Left kidney (tissue), 2 donors: ENCODE measurements around the gene PHLDA2. TPM values are rescaled to one million over a fixed set of nuclear protein-coding genes. Genes with fewer than 3 reads are reported as not detected.
A peak's percentile ranks its signal among the peaks of the same experiment; 100 is the strongest.

Experiments used
- DNase-seq: peaks from one replicate; pipeline ENCODE4 v3.0.0-alpha.2; 2013
- polyA plus RNA-seq: library from polyadenylated mRNA; unstranded; fragments of 120-200 nt; gene quantifications from one replicate; pipeline ENCODE4 v1.2.1, GENCODE V29; 2013; ENCODE audit not compliant: insufficient read length

PHLDA2 gene
- polyA plus RNA-seq, 1 donor: not detected

DNA sequence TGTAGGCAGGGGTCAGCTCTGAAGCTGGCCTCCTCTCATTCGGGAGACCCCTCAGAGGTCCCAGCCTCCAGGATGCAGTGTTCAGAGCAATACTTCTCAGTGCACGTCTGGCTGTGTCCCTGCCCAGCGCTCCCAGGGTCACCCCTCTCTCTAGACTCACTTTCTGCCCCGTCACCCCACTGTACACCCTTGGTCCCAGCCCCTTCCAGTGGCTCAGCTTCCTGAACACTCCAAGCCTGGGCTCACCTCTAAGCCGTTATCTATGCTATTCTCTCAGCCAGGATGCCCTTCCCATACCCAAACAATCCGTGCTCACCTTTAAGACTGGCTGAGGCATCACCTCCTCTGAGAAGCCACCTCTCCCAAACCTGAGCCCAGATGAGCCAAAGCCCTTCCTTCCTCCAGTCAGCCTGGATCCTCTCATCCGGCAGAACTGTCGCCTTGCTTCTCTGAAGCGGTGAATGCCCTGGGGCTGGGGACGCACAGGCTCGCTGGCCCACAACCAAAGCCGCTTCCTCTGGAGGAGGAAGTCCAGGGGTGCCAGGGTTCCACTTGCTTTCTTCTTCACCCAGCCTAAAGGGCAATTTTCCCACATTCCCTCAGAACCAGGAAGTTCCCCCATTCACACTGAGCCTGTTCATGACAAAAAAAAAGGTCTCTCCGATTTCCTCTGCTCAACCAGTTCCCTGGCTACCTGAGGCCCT is 30.0 kb downstream of the PHLDA2 start:
- no peak for DNase-seq

DNA sequence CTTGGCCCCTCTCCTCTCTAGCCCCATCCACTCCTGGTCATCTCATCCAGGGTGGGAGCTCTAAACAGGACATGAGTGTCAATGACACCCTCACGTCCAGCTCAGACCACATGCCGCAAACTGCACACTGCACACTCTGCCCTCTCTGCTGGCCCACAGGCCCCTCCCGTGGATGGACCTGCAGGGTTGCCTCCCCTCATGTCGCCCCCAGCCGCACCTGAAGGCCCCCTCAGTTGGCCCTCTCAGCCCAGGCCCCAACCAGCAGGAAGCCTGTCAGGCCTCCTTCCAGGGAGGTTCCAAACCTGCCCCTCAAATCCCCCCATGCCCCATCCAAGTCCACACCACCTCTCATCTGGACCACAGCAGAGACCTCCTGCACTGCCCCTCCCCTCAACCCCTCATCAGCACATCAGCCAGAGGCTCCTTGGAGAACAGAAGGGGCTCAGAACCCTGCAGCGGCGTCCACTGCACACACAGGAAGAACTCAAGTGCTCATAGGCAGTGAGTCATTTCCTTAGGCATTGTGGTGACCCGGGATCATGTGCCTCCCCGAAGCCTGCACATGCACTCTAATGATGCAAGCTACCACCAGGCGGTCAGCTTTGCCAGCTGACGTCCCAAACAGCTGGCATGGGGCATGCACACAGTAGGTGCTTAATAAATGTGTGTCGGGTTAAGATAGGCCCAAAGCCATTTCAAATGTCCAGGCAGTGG is 30.7 kb downstream of the PHLDA2 start:
- DNase-seq: no peak

DNA sequence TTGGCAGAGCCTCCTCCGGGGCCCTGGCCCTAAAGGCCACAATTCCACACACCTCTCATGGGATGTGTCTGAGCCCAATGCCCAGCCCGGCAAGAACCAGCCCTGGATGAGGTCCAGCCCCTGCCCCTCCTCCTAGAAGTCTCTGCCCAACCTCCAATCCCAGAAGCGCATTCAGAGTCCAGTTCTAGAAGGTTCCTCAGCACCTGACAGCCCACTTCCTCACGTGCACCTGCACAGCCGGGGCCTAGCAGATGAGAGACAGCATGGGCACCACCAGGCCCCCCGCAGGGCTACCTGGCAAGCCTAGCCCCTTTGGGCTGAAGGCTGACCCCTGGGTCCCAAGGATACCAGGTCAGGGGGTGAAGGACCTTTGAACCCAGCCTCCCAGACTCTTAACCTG is 32.2 kb downstream of the PHLDA2 start:
- DNase-seq: no peak

DNA sequence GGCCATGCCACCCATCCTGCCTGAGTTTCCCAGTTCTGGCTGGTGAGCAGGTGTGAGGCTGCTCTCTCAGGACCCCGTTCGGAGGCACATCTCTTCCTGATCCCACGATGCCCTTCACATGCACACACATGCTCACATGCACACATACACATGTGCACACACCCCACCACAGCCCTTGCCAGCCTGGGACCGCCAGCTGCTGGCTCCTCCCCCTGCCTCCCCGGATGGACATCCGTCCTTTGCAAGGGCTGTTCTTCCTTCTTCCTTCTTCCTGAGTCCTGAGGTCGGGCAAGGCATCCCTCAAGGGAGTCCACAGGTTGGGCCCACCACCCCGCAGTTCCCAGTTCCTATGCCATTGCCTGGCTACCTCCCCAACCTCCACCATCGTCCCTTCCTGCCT is 33.2 kb downstream of the PHLDA2 start:
- DNase-seq: no peak

DNA sequence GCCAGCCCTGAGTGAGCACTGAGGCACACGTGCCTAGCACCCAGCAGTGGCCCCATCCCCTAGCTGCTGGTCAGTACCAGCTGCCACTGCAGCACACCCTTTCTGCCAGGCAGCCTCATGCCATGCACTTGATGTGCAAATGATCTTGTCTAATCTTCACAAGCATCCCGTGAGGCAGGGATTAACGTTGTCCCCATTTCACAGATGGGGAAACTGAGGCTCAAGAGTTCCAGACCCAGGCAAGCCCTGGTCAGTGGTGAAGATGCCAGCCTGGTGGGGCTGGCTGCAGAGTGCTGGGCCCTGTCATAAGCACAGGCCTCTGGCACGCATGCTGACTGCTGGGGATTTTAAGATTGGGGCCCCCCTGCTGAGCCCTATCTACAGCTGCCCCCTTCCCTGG is 35.3 kb downstream of the PHLDA2 start:
- DNase-seq: no peak

DNA sequence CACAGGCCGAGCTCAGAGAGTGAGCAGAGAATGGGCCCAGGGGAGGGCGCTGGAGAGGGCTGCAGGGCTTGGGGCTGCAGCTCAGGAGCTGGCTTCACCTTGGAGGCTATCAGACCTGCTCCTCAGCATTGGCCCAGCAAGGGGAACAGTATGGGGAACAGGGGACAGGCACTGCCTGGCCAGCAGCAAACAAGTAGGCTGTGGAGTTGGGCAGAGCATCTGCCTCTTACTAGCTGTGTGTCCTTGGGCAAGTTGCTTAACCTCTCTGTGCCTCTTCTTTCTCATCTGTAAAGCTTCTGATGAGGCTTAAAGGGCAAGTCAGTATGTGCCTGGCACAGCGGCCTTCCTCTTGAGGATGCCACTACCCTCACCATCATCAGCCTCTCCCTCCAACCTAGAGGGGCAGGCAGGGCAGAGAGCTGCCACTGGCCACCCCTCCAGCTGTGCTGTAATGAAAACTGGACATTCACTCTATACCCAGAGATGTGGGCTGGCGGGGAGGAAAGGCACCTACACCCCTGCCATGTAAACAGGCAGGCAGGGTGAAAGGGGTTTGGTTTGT is 36.2 kb downstream of the PHLDA2 start:
- DNase-seq: no peak

DNA sequence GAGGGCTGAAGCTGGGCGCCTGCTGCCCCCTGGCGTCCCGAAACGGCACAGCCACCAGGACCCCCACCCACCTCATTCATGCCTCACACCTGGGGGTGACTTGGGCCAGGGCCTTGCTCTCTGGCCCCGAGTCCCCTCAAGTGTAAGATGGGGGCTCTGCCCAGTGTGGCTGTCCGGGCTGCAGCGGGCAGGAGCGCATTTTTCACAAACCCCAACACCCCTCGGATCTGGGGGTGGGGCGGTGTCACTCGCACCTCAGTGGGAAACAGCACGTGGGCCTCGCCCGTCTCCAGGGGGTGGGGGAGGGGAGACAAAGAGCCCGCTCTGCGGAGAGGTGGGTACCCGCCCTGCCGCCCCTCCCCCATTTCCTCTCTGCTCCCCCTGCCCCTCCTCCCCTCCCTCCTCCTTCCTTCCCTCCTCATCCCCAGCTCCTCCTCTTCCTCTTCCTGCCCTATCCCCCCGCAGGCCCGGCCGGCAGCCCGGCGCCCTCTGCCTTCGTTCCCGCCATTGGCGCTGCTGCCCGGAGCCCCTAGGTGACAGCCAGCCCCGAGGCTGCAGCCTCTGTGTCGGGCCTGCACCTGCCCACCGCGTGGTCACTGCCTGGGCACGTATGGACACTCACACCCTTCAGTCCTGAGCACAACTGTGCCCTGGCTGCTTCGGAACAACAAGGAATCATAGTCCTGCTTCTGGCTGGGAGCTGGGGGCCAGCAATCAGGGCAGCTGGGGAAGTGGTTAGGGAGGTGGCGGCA is 36.8 kb downstream of the PHLDA2 start:
- no peak for DNase-seq

DNA sequence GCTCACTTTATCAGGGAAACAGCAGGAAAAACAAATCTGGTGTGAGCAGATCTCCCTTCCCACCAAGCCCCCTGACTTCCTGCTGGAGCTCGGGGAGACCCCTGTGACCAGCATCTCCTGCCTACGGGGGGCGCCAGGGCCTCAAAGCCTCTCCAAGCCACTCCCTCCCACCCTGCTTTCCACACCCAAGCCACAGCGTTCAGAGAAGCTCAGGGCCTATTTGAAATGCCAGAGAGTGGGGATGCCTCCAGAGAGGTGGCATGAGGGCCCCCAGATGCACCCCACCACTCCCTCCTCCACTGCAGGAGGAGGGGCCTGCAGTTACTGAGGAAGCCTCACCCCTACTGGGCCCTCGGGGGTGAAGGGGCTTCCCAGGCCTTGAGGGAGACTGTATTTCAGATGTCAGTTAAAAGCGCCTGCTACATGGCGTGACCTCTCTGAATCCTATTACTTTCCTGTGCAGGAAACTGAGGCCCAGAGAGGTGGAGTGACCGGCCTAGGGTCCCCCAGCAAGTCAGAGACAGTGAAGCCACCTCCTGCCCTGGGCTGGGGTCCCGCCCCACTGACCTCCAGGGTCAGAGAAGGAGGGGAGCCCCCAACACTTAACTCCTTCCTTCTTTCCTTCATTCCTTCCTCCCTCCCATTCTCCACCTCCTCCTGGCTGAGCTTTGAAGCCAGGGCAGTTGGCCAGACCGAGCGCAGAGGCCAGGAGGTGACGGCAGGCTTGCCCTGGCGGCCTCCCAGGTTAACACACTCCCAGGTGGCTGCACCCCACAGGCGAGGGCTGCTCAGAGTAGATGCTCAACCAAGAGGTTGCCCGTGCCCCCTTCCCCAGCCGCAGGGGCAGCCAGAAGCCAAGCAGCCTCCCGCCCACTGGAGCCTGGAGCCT is 37.6 kb downstream of the PHLDA2 start:
- DNase-seq: no peak

DNA sequence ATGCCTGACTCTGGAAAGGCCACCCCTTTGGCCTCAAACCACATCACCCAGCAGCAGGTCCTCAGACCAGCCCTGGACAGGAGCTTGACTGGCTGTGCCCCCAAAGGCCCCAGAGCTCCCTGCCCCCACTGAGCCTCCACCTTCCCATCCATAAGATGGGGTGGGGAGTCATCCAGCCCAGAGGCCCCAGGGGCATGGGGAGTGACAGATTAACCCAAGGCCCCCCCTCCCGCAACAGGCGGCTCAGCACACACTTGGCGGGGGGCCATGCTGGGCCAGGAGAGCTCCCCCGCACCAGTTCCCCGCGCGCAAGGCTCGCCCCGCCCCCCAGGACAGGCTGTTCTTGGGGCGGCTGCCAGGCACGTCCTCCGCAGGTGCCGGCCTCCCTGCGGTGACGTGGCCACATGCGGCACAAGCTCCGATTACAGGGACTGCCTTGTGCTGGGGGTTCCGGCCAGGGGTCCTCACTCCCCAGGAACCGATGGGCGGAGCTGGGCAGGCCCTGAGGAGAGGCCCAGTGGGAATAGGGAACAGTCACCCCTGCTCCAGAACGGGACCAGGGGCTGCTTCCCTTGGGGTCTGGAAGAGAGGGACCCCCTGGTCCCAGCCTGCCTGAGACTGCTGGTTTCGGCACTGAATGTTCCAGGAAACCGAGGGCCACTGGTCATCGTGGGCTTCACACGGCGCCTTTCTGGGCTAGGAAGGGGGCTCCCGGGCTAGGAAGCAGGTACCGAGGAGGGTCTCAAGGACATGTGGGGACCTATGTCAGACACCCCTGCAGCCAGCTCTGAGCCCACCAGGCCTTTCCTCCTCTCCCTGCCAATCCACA is 38.5 kb downstream of the PHLDA2 start:
- peak; percentile 73 for DNase-seq

DNA sequence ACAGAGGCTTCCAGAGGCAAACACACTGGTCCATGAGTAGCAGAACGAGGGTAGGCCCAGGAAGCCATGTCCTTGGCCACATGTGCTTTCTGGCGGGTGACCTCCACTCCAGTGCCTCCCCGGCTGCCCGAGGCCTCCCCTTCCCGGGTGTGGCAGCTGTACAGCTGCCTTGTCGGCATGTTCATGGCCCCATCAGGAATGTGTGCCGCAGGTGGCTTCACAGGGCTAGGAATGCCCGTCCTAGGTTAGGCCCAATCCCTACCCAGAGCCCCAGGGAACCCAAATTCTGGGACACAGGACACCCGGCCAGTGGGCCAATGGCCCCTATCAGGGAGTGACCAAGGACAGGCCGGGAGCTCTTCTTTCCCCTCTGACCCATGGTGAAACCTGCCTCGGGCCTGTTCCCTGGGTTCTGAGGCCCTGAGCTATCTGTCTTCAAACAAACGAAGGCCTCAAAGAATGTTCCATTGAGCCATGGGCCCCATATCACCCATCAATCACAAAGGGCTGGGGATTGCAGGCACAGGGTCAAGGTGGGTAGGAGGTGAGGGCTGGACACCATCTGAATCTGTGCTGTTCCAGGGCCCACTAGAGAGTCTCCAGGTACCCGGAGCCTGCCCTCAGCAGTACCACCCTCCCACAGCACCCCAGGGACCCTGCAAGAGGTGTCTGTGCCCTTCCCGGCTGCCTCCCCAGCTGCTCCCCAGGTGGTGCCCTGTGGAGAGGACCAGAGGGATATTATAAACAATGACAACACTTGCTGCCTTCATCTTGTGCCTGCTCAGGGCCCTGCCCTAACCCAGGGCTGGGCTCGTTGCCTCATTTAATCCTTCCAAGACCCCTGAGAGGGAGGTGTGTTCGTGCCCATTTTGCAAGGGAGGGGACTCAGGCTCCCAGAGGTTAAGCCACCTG is 39.6 kb downstream of the PHLDA2 start:
- DNase-seq: no peak

DNA sequence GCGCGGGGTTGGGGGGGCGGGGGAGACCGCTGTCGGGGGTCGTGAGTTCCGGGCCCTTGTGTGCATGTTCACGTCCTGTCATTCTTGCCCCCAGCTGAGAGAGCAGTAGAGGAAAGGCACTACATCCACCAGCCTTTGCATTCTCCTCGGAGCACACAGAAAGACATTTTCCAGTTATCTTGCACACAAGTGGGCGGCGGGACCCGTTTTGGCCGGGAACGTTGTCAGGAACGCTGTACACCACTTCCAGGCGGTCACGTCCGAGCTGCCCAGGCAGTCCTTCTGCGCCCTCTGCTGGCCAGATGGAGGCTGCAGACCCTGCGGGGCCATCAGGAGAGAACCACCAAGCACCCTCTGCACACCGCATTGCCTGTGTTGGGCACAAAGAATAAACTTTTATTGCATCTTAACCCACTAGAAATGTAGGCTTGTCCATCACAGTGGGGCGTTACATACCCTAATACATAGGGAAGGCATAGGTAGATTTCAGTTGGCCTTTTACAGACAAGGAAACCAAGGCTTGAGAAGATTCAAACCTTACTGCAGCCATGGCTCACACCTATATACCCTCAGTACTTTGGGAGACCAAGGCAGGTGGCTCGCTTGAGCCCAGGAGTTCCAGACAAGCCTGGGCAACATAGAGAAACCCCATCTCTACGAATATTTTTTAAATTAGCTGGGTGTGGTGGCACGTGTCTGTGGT is 40.8 kb downstream of the PHLDA2 start:
- DNase-seq: peak; percentile 83

DNA sequence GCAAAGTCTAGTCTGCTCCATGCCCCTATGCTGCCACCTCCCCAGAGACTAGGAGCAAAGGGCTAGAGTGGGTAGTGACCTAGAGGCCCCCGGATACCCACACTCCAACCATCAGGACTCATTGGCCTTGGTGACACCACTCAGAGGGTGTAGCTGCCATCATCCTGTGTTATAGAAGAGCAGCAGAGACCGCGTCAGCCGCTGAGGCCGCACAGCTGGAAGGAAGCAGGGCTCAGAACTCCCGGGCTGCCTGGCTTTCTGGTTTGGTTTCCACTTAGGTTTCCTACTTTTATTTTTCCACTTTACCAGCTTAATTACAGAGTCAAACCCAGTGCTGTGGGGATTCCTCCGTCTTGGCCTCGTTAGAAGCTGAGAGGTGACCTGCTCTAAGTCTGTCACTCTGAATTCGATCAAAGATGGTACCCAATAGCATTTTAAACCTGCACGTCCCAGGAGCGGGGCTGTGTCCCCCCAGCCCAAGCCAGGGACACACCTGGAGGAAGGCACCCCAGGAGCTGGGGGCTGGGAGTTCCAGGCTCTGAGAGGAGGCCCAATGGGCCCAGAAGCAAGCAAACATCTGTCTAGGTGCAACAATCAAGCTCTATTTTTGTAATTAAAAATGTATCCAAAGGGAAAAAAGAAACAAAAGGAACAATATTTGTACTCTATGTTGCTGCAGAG is 41.6 kb downstream of the PHLDA2 start:
- no peak for DNase-seq

DNA sequence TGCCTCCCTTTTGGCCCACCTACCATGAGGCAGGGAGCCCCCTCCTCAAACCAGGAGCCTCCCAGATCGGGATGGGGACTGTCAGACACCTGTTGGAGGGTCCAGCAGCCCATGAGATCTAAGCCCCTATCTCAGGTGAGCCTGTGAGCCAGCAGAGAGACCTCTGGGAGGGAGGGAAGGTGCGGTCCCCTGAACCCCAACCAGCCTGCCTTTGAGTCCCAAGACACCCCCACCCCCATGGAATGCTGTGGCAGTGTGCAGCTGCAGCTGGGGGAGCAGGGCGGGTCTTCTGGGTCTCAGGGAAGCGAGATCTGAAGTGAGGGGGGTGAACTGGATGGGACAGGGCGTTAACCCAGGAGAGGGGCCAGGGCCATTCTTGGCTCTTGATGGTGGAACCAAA is 42.3 kb downstream of the PHLDA2 start:
- DNase-seq: no peak

DNA sequence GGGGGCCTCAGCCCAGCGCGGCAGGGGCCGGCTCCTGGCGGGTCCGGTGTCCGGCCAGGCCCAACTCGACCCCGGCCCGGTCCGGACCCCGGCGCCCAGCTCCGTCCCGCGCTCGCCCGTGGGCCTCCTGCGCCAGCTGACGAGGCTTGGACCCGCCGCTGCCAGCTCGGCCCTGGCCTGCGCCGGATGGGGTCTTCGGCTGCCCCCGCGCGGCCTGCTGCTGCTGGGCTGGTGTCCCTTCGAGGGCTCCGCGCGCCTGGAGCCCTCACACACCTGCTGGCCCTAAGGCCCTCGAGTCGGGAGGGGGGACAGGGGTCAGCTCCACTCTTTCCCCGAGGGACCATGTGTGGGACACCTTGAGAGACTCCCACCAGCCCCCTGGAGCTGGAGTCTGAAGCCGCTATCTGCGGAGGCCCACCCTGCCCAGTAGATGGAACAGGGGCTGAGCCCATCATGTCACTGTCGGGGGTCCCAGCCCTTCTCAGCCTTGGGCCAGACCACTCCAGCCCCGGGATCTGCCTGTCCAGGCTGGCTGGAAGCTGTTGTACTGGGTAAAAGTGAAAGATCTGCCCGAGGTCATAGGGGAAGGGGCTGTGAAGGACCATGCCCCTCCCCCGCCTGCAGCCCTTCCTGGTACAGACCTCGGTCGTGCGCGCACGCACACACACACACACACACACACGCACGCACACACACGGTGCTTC is 42.9 kb downstream of the PHLDA2 start:
- no peak for DNase-seq

DNA sequence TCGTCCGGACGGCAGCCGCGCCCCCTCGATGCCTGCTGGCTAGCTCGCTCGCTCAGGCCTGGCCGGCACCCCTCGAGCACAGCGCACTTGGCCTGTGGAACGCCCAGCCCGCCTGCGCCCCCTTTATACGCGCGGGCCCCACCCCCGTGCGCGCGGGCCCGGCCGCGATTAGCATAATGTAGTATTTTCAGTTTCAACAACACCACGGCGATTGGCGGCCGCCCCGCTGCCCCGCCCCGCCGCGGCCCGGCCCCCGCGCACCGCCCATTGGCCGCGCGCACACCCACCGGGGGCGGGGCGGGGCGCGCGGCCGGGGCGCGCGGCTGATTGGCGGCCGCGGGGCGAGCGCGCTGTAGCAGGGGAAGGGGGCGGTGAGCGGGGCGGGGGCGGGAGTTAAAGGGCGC is 43.5 kb downstream of the PHLDA2 start, which contains the start of gene CDKN1C:
TSS of gene CDKN1C (minus strand) at position 98 of the 404 bp plus-strand sequence. CDS start 319 bp downstream, outside the sequence.
- peak; percentile 90 for DNase-seq

DNA sequence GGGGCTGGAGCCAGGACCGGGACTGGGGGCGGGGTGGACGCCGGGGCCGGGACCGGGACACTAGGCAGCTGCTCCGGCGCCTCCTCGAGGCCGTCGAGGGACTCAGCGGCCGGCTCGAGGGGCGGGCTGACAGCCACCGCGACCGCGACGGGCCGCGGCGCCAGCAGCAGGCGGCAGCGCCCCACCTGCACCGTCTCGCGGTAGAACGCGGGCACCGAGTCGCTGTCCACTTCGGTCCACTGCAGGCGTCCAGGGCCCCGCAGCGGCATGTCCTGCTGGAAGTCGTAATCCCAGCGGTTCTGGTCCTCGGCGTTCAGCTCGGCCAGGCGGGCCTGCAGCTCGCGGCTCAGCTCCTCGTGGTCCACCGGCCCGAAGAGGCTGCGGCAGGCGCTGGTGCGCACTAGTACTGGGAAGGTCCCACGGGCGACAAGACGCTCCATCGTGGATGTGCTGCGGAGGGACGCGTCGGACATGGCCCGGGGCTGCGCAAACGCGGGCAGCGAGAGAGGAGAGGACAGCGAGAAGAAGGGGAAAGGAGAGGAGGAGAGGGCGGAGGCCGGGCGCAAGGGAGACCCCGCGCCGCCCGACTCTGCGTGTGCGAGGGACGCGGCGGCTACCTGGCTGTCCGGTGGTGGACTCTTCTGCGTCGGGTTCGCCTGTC is 44.1 kb downstream of the PHLDA2 start:
- no peak for DNase-seq
